ENCODE measurements around the gene MTAP.

DNA sequence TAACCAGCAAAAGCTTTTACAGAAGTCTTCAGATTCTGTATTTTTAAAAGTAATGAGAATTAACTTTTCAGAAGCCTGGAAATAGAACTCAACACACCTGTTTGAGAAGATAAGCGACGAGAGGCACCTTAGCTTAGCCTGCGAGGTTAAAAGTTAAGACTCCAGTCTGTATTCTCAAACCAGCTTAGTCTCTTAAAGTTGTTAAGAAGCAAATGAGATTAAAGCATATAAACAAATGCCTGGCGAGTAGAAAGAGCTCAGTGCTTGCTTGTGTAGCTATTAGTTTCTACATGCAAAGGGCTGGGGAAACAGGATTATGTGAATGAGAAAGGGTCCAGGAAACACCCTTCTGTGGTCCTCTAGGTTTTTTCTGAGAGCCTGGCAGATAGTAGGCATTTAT lies 51.7 kb downstream of the MTAP start:
- TF ChIP-seq REST (IDR thresholded peaks at IDR 0.05; ENCODE audit: insufficient read depth in 1 of 2, low read depth in 2 of 2, low read length in 2 of 2) (no peak), SIN3A (IDR thresholded peaks at IDR 0.05; ENCODE audit: borderline replicate concordance, insufficient read depth, low read length) (no peak)

Measured in PFSK-1 (cell line).